NCI-H1694 (cell line): ENCODE data around the gene GNAQ.
A peak's percentile ranks its signal among the peaks of the same experiment; 100 is the strongest.

Source experiments
- DNase-seq: peaks from one replicate; lab custom pipeline; 2025; lab: John Stamatoyannopoulos, UW

GNAQ gene

DNA sequence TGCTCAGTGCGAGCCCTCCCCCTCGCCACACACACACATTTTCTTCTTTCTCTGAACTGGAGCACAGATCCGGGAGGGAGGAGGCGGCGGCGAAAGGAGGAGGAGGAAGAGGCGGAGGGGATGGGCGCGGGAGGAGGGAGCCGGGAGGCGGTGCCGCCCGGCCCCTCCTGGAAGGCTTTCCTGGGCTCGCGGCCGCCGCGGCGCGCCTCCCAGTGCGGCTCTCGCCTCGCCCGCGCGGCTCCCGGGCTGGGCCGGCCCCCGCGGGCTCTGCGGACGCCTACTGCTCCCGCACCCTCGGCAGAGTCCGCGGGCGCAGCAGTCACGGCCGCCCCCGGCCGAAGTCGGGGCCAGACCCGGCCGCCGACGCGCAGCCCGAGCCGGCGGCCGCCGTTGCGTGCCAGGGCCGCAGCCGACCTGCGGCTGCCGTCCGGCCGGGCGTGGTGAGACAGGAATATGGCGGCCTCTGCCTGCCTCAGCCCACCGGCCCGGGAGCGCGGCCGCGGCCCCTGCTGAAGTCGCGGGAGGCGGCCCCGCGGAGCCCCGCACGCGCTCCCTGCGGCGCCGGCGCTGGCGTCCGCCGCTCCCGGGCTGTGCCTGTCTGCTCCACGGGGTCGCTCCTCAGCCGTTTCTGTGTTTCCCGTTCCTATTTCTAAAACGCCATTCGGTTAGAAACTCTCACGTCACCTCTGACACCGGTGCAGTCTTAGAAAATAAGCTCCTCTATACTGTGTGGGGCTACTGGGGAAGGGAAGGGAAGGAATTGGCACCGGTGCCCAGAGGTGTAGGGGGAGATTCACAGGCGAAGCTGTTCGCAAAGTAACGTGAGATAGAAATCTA is 500 bp upstream of the GNAQ start:
- peak; percentile 61 for DNase-seq

DNA sequence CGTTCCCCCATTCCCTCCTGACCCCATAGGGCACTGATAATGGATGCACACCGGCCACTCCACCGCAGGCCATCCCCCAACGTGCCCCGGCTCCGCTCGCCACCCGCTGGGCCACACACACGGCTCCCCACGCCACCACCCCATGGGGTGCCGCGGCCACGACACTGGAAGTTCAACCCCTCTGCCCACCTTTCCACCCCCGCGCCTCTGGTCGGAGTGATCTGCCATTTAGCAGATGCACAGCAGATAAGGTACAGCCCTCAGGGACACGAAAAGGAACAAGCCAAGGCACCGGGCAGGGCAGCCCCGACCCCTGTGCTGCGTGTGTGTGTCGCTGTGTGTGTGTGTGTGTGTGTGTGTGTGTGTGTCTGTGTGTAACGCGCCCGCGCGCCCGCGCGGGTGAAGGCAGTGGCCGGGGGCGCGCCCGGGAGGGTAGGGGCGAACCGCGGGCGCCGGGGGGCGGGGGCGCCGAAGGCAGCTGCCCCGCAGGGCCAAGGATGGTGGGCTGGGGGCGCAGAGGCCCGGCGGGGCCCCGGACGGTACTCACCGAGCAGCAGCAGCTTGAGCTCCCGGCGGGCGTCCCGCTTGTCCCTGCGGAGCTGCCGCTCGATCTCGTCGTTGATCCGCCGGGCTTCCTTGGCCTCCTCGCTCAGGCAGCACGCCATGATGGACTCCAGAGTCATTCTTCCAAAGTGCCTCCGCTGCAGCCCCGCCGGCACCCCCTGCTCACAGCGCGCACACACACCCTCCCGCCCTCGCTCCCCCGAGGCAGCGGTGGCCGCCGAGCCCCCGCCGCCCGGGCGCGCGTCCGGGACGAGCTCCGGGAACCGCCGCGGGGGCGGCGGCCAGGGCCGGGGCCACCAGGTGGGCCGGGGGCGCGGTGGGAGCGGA is 813 bp downstream of the GNAQ start:
- no peak for DNase-seq

DNA sequence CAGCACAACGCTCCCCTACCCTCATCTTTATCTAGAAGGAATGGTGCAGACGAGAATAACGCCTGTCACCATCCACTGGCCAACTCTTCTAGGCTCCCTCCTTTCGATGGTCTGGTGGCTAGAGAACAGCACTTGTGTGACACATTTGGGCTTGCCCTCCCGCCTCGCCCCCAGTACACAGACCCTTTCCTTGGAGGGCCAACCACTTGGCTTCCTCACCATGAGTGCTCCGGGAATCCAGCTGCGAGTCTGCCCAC is 1.4 kb downstream of the GNAQ start:
- no peak for DNase-seq

DNA sequence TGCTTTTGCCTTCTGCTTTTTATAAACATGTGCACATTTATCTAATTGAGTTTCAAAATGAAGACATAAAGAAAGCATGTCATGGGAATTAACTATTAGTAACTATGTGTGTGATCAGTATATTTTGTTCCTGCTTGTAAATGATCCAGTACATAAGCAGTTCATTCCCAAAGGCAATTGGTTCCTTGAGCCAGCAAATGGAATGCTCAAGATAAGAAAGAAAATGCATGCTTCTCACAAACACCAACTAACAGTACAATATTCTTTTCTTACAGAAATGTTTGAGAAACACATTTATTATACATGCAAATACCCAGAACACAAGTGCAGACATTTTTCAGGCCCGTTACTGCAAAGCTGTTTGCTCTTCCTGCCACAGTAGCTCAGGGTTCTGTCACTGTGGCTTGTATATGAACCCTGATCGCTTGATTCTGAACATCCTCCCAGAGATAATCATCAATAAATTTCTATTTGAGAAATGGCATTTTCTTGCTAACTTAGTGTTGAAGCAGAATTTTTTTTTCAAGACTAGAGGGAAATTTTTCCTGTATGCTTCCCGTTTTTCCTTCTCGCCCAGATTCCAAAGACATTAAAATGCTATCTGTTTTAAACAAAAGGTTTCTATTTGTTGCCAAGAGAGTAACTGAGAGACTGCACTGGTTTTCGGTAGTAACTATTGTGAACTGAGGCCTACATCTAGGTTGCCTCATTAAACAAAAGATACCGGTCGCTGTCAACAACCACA is 1.9 kb downstream of the GNAQ start:
- DNase-seq, result no peak

DNA sequence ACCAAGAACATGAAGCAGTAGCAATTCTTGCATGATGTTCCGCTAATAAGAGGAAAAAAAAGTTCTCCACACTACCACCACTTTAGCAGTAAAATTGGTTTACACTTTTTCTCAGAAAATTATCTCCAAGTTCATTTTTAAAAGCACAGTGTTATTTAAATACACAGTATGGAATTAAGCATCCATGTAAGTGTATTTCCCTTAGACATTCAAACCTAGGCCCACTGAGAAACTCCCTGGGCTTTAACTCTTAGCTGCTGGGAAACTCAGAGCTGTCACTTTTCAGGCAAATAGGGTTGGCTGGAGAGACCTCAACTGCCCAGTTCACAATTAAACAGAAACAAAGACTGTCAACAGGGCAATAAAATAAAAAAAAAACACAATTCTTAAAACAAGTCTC is 2.7 kb downstream of the GNAQ start:
- DNase-seq, result no peak

DNA sequence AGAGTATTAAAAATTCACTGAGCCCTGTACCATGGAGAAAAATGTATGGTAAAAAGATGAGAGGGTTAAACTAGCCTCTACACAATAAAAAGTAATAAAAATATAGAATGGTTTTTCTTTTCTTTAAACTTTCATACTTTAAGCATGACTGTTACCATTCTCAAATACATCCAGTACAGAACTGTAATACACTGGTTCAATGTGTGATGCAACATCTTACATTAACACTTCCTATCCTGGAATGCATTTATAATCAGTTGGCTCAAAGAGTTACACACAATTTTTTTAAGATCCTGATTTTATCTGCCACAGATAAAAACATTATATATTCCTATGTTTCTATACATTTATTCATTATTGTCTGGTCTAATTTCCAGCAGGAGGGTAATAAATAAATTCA is 4.7 kb downstream of the GNAQ start:
- no peak for DNase-seq

DNA sequence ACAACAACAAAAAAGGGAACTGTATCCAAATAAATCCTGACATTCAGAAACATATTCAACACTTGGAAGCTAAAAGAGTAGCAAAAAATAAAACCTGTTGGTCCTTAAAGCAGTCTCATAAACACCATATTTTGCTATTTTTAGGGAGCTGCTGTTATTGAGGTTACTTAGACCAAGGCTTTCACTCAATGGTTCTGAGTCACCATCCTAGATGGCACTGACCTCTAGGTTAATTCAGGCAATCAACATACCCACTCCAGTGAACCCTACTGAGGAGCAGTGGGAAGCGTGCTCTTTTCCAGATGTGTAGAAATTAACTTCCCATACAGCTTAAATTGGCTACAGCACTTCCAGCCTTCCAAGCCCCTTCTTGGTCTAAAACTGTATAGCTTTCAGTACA is 5.2 kb downstream of the GNAQ start:
- DNase-seq, result no peak

DNA sequence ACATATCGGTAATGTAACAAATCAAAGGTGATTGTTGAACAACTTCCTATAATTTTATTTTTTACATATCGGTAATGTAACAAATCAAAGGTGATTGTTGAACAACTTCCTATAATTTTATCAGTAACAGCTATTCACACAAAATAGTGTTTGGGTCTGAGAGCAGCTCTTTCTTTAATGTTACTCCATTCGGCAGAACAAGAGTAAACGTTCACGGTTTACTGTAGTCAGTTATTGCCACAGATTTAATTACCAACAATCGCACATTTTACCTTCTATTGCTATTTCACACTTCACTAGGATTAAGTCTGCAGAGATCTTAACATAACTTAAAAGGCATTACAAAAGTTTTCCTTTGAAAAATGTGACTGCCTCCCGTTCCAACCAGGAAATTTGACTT is 6.4 kb downstream of the GNAQ start:
- no peak for DNase-seq

DNA sequence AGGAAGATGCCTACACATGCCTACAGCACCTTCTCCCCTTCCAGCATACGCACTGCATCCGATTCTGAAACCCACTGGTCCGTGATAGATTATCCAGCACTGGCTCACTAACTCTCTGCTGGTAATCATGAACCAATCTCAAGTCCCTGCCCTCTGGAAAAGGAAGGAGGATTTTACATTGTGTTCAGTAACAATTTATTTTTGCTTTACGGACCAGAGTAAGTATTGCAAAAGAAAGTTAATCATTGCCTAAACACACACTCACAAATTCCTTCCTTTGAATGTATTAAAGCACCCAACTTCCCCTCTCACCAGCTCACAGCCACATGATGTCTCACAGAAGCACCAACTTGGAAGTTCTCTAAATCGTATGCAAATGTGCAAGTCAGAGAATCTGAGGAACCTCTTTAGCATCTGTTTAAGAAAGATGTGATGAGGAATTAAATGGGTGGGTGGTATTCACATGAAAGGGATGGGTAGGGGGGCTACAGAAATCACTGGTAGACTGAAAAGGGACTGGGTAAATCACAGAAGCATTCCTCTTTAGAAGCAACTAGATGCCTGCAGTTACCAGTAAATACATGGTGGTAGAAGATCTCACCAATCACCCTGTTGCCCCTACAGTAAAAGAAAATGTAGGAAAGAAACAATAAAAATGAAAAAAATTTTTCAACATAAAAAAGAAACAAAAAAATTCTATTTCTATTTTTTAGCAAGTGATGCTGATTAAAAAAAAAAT is 8.4 kb downstream of the GNAQ start:
- DNase-seq, result no peak

DNA sequence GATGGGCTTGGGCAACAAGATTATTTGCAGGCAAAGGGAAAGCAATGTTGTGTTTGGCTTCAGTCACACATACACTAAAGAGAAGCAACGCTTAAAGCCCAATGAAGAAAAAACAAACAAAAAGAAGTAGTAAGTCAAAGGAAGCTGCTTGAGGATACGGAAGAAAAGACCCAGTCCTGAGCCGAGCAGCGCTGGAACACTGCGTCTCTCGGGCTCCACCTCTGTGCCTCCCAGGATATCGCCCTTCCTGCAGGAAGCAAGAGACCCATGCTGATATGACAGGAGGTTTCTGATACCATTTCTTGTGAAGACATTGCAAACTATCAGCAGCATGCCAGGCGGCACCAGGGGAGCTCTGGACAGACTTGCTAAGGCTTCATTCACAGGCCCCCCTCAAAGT is 9.9 kb downstream of the GNAQ start:
- DNase-seq, result no peak

DNA sequence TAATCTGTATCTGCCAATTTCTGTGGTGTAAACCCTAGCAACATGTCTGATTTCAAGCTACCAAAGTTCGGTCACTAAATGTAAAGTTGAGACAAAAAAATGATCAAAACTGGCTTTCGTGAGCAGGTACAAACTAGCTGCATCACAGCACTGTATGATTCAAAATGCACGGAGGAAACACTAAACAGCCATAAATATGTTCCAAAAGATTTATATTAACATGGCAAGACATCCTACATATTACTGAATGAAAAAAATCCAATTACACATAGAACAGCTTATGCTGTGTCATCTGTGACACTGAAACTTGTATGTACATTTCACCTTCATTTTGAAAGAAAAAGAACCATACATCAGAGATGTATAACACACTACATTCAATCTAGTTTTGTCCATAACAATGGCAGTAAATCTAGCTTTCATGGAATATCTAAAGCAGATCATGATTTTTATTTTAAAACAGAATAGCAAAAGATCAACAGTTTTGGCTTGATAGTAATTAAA is 14.4 kb downstream of the GNAQ start:
- no peak for DNase-seq

DNA sequence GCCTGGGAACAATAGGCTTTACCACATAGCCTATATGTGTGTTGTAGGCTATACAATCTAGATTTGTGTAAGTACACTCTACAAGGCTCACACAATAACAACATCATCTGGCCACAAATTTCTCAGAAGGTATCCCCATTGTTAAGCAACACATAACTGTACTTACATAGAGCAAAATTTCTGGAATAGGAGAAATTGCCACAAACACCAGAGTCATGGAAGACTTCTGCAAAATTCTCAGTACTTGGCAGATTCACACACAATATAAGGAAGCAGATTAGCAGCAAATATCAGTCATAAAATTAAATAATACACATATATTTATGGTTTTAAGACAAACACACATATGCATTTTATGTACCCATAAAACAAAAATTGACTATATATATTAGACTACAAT is 16.4 kb downstream of the GNAQ start:
- no peak for DNase-seq

DNA sequence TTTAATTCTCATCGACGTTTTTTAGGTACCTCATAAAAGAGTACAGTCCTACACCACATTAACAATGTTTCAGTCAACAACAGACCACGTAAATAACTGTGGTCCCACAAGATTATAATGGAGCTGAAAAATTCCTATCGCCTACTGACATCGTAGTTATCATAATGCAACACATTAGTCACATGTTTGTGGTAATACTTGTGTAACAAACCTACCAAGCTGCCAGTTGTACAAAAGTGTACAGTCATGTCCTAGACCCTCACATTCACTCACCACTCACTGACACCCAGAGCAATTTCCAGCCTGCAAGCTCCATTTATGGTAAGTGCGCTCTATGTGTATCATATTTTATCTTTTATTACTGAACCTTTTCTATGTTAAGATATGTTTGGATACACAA is 16.8 kb downstream of the GNAQ start:
- no peak for DNase-seq

DNA sequence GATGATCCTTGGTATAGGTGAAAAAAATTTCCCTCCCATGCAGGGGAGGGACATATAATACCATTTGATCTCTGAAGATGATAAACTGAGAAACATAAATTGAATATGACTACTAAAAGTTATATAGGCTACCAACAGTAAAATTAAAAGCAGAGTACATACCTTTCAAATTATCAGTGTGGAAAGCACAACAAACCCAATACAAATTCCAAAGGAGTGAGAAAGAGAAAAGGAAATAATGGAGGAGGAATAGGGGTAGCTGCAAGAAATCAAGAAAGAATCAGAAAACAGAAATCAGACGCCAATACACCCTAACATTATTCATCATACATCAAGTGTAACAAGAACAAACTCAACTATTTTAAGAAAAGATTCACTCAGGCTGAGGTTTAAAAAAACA is 17.7 kb downstream of the GNAQ start:
- no peak for DNase-seq

DNA sequence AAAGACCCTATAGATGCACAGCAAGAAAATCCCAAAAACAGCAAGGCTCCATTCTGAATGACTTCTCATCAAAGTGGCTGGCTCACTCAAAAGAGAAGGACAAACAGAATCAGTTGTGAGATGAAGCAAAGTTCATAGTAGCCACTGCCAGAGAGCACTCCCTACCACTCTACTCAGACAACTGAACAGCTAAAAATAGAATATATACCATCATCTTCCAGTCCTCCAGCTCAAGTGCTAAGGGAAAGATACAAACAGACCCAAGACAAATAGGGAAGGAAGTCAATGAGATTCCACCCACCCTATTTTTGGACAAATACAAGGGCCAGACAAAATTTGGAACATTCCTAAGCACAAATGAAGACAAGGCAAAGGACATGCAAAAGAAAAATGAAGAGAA is 20.6 kb downstream of the GNAQ start:
- no peak for DNase-seq

DNA sequence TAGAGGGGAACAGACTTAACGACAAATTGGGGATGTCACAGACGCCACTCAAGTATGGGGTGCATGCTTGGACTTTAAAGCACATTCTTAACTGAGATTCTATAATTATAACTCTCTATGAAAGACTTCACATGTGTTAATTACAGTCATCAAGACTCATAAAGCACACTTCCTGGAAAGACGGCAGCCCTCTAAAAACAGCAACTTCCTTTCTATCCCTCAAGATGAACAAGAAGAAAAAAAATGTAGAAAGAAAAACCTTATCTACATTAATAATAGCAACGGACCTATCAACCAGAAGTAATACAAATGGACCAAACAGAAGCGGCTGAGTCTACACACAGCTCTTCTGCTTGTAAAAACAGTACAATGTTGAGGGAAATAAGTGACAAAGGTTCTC is 21.2 kb downstream of the GNAQ start:
- DNase-seq, result no peak

DNA sequence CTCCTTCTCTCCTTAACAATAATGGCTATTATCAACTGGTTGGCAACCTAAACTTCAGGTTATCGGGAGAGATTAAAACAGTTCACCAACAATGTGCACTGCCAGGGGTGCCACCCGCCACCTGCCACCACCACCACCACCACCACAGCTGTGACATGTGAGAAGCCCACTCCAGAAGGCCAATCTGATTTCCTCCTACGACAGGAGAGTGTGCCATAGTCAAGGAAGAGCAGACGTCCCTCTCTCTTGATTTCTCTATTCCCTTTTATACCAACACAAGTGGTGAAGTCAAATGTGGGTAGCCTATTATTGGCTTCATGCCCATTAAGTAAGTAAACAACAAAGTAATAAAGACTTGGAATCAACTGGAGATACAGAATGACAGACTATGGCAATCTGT is 22.4 kb downstream of the GNAQ start:
- no peak for DNase-seq

DNA sequence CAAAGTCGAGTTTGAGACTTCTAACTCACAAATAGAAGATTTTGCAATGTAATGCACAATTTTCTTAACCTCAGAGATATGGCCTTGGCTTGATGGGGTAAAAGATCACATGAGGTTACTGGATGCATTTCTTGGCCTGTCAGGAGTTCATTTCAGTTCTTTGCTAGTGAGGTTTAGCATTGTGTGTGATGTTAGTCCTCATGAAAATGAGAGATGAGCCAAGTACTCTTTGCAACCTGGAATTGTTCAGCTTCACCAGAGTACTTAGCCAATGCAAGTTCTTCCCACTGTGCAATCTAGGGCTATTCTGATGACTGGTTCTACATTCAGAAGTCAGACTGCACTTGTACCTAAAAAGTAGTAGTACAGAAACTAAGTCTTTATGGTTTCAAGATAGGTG is 24.9 kb downstream of the GNAQ start:
- no peak for DNase-seq

DNA sequence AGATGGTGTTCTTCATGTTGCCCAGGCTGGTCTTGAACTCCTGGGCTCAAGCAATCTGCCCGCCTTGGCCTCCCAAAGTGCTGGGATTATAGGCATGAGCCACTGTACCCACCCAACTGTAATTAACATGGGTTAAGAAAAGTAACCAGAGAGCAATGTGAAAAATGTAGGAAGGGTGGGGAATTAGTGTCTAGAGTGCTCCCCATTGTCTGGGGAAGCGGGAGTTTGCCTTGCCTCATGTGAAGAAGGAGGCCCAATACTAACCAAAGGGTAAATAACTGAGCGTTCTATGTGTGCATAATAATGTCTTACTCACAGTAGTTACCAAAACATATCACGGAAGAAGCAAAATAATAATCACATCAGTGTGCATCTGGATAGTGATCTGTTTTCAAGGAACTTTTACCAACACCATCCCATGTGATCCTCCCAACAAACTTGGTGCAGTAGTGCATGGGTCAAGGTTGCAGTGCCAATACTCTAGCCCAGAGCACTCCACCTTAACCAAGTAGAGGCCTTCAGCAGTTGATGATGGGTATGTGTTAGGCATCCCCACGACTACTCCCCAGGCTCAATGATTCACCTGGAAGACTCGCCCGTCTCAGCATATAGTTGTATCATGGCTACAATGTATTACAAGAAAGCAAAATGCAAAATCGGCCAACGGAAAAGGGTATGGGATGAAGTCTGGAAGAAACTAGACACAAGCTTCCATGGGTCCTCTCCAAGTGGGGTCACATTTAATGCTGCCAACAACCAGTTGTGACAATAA is 26.2 kb downstream of the GNAQ start:
- DNase-seq, result no peak

DNA sequence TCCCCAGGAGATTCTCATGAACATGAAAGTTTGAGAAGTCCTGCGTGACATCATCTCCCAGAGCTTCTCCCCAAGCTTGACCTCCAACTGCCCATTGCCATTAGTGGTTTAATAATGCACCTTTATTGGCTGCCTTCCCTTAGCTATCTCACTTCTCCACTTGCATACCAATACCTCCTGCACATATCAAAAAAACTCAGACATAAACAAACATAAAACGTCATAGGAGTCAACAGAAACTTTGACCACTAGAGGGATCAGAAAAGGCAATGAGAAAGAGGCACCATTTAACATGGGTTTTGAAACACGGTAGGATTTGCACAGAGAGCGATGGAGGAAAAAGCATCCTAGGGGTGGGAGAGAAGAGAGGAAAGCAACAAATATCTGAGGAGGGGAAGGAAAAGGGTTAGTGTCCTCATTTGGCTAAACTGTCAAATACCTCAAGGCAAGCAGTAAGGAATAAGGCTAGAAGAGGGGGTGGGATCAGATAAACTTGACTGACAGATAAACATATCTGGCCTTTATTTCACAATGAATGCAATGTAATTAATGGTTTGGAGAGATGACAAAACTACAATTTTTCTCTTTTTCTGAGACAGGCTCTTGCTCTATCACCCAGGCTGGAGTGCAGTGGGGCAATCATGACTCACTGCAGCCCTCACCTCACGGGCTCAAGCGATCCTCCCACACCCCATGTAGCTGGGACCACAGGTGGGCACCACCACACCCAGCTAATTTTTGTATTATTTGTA is 27.0 kb downstream of the GNAQ start:
- DNase-seq, result no peak

DNA sequence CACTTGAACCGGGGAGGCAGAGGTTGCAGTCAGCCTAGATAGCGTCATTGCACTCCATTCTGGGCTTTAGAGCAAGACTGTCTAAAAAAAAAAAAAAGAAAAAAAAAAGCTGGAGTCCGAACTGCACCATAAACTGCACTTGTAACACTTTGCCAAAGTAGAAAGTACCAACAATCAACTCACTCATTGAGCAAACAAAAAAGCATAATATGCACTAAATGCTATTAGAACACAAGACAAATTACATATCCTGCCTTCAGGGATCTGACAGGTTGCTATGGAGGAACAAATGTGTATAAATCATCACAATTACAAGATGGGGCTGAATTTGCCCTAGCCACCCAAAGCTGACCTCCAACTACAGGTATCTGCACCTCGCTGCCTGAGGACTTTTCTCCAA is 27.9 kb downstream of the GNAQ start:
- DNase-seq, result no peak
